Omental fat pad (tissue), 4 donors: ENCODE data around the gene CMTM1. TPM values are rescaled to one million over a fixed set of nuclear protein-coding genes. Genes with fewer than 3 reads are reported as not detected.
"Not testable (repeated sequence)": the region's sequence is repeated elsewhere in the genome, so short reads cannot be mapped to it uniquely, and the experiment has no call there.

Source experiments
- ATAC-seq: fragments of 150-250 bp; one replicate; pipeline ENCODE4 v1.9.1; 2016; ENCODE audit warnings: mild to moderate bottlenecking, moderate library complexity; ENCODE audit not compliant: low FRiP score
- DNase-seq: peaks from one replicate; pipeline ENCODE4 v3.0.0-alpha.2; 2019; ENCODE audit warnings: low spot score
- CTCF ChIP-seq, 3 donors: fragments of 450-650 bp; IDR thresholded peaks; one replicate each; pipeline ENCODE4 v1.5.1; 2016 to 2017; ENCODE audit warnings: antibody characterized with exemption in 3 of 3, mild to moderate bottlenecking in 3 of 3, moderate library complexity in 2 of 3
- total RNA-seq, 4 donors: library from RNA; depleted of rRNA; stranded (reverse); fragments of >200 nt; gene quantifications; one replicate each; pipeline ENCODE4 v1.1.0, GENCODE V29; 2016

CMTM1 gene
- total RNA-seq, 4 donors from 2014 or later = 0.93 to 1.1 (median 0.98) TPM

- ATAC-seq (no peak), DNase-seq (no peak)
- no peak for TF ChIP-seq CTCF (IDR thresholded peaks at IDR 0.05)
These were observed 26.6 kb downstream of the CMTM1 start for GRCh38 chr16:66592814-66593213.

GRCh38 chr16:66594739-66595138, 28.5 kb downstream of the CMTM1 start:
- DNase-seq = no peak
- ATAC-seq = no peak
- TF ChIP-seq CTCF (IDR thresholded peaks at IDR 0.05) = no peak

- not testable (repeated sequence) for ATAC-seq, DNase-seq
These were observed 30.3 kb downstream of the CMTM1 start for GRCh38 chr16:66596559-66596958.

GRCh38 chr16:66596986-66597848, 31.0 kb downstream of the CMTM1 start:
- ATAC-seq (no peak), DNase-seq (no peak)
- TF ChIP-seq CTCF (IDR thresholded peaks at IDR 0.05) = no peak

- DNase-seq (no peak), ATAC-seq (no peak)
- TF ChIP-seq CTCF (IDR thresholded peaks at IDR 0.05) = no peak
These were observed 31.9 kb downstream of the CMTM1 start for GRCh38 chr16:66598111-66598510.

- no peak for ATAC-seq
- no peak for TF ChIP-seq CTCF (IDR thresholded peaks at IDR 0.05)
These were observed 33.5 kb downstream of the CMTM1 start for GRCh38 chr16:66599726-66600125.

GRCh38 chr16:66600477-66600876, 34.2 kb downstream of the CMTM1 start:
- no peak for TF ChIP-seq CTCF (IDR thresholded peaks at IDR 0.05)
- ATAC-seq = no peak
- DNase-seq = no peak

More at GRCh38 chr16:66599726-66600125, 33.5 kb downstream of the CMTM1 start:
- no peak for DNase-seq
